OCI-LY7 (cell line): ENCODE results near the gene OGFR. TPM values are rescaled to one million over a fixed set of nuclear protein-coding genes. Genes with fewer than 3 reads are reported as not detected.

Source experiments
- BruUV-seq: library from RNA; stranded (reverse); fragments of 400-500 nt; replicated peaks from 2 replicates; lab custom pipeline; 2021; lab: Mats Ljungman, UMichigan
- CTCF ChIA-PET: fragments of 300-600 bp; sonication (Branson Sonifier 250); formaldehyde crosslinking; loops from one replicate; lab custom pipeline; 2022; ENCODE audit warnings: antibody characterized with exemption; ENCODE audit not compliant: unreplicated experiment; lab: Charles Lee
- POLR2A ChIA-PET: fragments of 300-600 bp; sonication (Branson Sonifier 250); formaldehyde crosslinking; loops from one replicate; lab custom pipeline; 2022; ENCODE audit warnings: antibody characterized with exemption; lab: Charles Lee
- DNase-seq: peaks from one replicate; pipeline ENCODE4 v3.0.0-alpha.2; 2015; ENCODE audit warnings: low spot score
- H2AFZ ChIP-seq: fragments of 200-600 bp; sonication (generic), shearing (Covaris generic); 2 replicates; pipeline ENCODE4 v1.6.1; 2014; ENCODE audit warnings: mild to moderate bottlenecking, antibody characterized with exemption, low read length, moderate library complexity
- H3K27ac ChIP-seq: fragments of 200-600 bp; sonication (generic); 2 replicates; pipeline ENCODE4 v1.5.1; 2014; ENCODE audit warnings: mixed run types, low read depth, mild to moderate bottlenecking, moderate library complexity, low read length, inconsistent platforms; ENCODE audit not compliant: poor library complexity, severe bottlenecking
- H3K36me3 ChIP-seq: fragments of 200-600 bp; sonication (generic); 2 replicates; pipeline ENCODE4 v1.6.1; 2014; ENCODE audit warnings: mild to moderate bottlenecking, antibody characterized with exemption, low read length, moderate library complexity, mixed read lengths; ENCODE audit not compliant: insufficient read depth
- H3K4me1 ChIP-seq: fragments of 200-600 bp; sonication (generic); 2 replicates; pipeline ENCODE4 v1.5.1; 2014; ENCODE audit warnings: mild to moderate bottlenecking, low read length; ENCODE audit not compliant: insufficient read depth, poor library complexity, severe bottlenecking
- H3K4me2 ChIP-seq: fragments of 200-600 bp; sonication (generic); 2 replicates; pipeline ENCODE4 v1.6.1; 2014; ENCODE audit warnings: mild to moderate bottlenecking, low read length
- H3K4me3 ChIP-seq: fragments of 200-600 bp; sonication (generic); 2 replicates; pipeline ENCODE4 v1.5.1; 2014; ENCODE audit warnings: mild to moderate bottlenecking, low read depth, low read length; ENCODE audit not compliant: poor library complexity, severe bottlenecking
- H3K79me2 ChIP-seq: fragments of 200-600 bp; sonication (generic); 2 replicates; pipeline ENCODE4 v1.6.1; 2016; ENCODE audit warnings: low read depth, mild to moderate bottlenecking, low read length, moderate library complexity, mixed read lengths; ENCODE audit not compliant: insufficient read depth
- H3K9me2 ChIP-seq: fragments of 200-600 bp; sonication (generic); 2 replicates; pipeline ENCODE4 v1.6.1; 2016; ENCODE audit warnings: mild to moderate bottlenecking, low read length, mixed read lengths; ENCODE audit not compliant: insufficient read depth
- H3K9me3 ChIP-seq: fragments of 200-600 bp; sonication (generic); 2 replicates; pipeline ENCODE4 v1.6.1; 2014; ENCODE audit warnings: mild to moderate bottlenecking, mixed run types, low read length, mixed read lengths
- H4K20me1 ChIP-seq: fragments of 200-600 bp; sonication (generic); 2 replicates; pipeline ENCODE4 v1.6.1; 2014; ENCODE audit warnings: mild to moderate bottlenecking, antibody characterized with exemption, low read length, moderate library complexity, mixed read lengths; ENCODE audit not compliant: insufficient read depth
- CTCF ChIP-seq: fragments of 200-600 bp; sonication (generic); conservative IDR thresholded peaks from 2 replicates; pipeline ENCODE4 v1.5.1; 2014; ENCODE audit warnings: mild to moderate bottlenecking, antibody characterized with exemption, low read length, moderate library complexity, mixed read lengths
- EZH2phosphoT487 ChIP-seq: fragments of 200-600 bp; sonication (generic); IDR thresholded peaks from 2 replicates; pipeline ENCODE4 v1.6.1; 2018; ENCODE audit warnings: low read depth, borderline replicate concordance, mild to moderate bottlenecking, mixed run types, antibody characterized with exemption, low read length, moderate library complexity, mixed read lengths
- intact Hi-C: fragments of 100-400 bp; cut with micrococcal nuclease; formaldehyde crosslinking; loops from one replicate; pipeline ENCODE4 v1.10.0; 2022; ENCODE audit not compliant: unreplicated experiment
- total RNA-seq, 2 experiments: library from RNA; depleted of rRNA in 1 of 2; stranded (reverse); fragments of >200 nt in 1 of 2; shearing (Covaris generic) in 1 of 2; gene quantifications; 2 replicates each; pipeline ENCODE4 v1.2.3, GENCODE V29; 2014 to 2022

OGFR gene
- total RNA-seq, 2 experiments from 2014 or later = 64.8 to 69.9 TPM

- Histone ChIP-seq H3K79me2 (no peaks in the 10 kb centered on the region), H2AFZ (no peak overlapping the region), H4K20me1 (no peaks in the 10 kb centered on the region), H3K27ac (no peak overlapping the region), H3K36me3 (no peaks in the 10 kb centered on the region), H3K9me2 (no peaks in the 10 kb centered on the region), H3K4me3 (no peak overlapping the region), H3K4me1 (peaks cover 24% of the 10 kb centered on the region), H3K4me2 (no peak overlapping the region), H3K9me3 (no peaks in the 10 kb centered on the region)
- ChIA-PET CTCF (no interaction called here), POLR2A (no interaction called here)
- no peak for TF ChIP-seq EZH2phosphoT487
- TF ChIP-seq CTCF = no peak
- intact Hi-C loops = no loop called here
- BruUV-seq = no TSS peak
- no peak for DNase-seq
Observed at GRCh38 chr20:62834967-62835730, 30.5 kb downstream of the OGFR start.

- POLR2A ChIA-PET = no interaction called here
- Histone ChIP-seq H3K4me3 (no peak overlapping the region), H3K27ac (no peak overlapping the region), H3K79me2 (no peaks in the 10 kb centered on the region), H3K36me3 (no peaks in the 10 kb centered on the region), H3K9me3 (no peaks in the 10 kb centered on the region), H4K20me1 (no peaks in the 10 kb centered on the region), H2AFZ (no peak overlapping the region), H3K4me1 (peaks cover 24% of the 10 kb centered on the region), H3K4me2 (no peak overlapping the region), H3K9me2 (no peaks in the 10 kb centered on the region)
- CTCF ChIA-PET = no interaction called here
- TF ChIP-seq EZH2phosphoT487 (no peak), CTCF (no peak)
- BruUV-seq = no TSS peak
- intact Hi-C loops = no loop called here
- DNase-seq = no peak
Observed at GRCh38 chr20:62835931-62836861, 31.6 kb downstream of the OGFR start.
